ENCODE data around the gene DHDH.

The DHDH gene

DNA sequence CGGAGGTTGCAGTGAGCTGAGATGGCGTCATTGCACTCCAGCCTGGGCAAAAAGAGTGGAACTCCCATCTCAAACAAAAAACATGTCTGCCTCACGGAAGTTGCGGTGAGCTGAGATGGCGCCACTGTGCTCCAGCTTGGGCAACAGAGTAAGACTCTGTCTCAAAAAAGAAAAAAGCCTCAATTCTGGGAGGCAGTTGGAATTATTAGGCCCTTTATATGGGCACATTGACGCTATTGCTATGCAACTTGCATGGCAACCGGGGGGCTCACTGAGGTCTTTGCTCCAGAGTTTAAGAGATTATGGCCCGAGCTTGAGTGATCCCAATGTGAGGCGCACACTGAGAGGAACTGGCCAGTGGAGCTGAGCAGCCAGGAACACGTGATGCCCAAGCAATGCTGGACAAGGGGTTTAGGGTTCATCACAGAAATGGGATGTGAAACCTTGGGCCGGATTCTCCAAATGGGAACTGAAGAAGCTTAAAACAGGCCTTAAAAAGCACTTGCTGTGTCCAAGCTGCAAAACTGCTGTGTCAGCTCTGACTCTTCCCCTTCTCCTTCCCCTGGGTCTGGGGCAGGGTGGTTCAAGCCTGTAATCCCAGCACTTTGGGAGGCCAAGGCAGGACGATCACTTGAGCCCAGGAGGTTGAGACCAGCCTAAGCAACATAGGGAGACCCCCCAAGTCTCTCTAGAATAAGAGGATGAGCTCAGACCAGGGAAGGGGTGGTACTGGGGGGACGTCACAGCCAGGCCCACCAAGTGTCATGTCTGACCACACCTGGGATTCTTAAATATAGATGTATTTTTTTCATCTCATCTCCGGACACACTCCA lies 34.1 kb downstream of the DHDH start:
- no peak for DNase-seq

DNA sequence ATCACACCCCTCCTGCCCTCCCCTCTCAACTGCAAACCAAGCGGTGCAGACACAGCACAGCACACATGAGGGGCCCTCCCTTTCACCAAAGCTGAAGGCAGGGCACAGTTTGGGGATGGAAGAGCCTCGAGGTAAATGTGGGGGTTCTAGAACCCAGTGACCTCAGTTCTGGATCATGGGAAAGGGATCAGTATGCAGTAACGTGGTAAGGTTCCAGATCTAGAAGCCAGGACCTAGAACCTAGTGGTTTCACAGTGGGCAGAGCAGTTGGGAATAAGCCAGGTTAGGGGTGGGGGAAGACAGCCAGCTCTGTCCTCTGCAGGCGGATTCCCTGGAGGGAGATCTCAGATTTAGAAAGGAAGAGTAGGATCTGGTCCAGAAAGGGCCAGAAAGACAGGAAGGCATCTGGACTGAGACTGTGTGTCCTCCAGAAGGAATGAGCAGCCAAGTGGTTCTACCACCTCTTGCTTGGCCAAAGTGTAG lies 34.7 kb downstream of the DHDH start:
- no peak for DNase-seq

DNA sequence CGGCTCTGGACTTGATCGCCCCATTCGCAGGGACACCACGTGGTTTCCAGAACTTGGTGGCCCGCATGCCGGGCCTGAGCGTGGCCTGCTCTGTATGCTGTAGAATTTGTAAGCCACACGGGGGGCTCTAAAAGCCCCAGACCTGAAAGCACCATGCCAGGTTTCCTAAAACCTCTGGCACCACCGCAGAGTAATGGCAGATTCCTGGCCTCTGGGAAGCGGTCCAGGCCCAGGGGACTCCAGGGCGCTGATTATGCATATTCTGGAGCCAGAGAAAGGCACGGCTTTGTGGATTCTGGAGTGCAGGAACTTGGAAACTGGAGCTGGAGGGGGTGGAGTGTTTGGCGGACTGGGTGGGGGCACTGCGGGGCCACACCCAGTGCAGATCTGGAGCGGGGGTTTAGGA lies 35.3 kb downstream of the DHDH start:
- DNase-seq = no peak

DNA sequence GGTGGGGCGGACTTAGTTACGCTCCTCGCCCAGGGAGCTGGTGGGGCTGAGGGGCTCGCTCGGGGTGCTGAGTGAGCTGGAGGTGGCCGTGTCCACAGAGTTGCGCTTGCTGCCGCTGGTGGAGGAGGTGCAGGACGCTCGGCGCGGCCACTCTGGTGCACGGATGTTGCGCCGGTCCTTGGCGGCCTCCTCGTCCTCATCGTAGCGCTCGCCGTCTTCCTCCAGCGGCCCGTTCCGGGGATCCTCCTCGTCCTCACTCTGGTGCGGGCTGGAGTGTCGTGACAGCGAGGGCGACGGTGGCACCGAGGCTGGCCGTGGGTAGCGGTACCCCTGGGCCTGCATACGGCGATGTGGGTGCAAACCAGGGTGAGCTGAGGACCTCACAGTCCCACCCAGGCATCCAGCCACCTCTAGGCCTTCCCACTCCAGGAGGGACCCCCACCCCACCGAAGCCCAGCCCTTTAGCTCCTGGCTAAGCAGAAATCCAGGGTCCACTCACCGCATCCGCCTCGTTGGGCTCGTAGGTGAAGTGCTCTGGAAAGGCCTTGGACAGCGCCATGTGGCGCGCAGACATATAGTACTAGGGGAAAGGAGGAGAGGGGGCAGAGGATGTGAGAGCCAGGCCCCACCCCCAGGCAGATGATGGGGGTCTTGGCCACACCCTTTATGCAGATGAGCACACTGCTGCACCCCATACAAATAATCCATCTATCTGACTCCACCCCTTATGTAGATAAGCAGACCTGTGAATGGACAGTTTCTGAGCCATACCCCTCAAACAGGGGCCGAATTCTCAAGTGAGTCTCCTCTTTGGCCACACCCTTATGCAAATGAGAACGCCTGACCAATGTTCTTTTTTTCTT lies 36.0 kb downstream of the DHDH start:
- no peak for DNase-seq

DNA sequence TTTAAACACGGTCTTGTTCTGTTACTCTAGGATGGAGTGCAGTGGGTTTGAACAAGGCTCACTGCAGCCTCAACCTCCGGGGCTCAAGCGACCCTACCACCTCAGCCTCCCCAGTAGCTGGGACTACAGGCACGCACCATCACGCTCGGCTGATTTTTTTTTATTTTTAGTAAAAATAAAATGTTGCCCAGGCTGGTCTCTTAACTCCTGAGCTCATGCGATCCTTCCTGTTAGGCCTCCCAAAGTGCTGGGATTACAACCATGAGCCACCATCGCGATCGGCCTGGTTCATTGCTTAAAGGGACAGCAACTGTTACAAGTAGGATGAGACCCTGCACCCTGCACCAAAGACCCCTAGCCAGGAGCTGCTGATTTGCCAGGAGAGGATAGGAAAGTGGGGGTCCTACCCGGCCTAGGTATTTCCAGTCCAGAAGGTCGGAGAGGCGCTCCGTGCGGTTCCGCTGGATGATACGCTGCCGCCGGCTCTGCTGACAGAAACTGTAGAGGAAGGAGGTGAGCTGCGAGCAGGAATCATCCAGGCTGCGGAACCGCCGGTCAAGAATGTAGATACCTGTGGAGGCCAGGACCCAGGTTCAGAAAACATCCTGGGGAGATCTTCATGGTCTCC lies 36.8 kb downstream of the DHDH start:
- DNase-seq = no peak

DNA sequence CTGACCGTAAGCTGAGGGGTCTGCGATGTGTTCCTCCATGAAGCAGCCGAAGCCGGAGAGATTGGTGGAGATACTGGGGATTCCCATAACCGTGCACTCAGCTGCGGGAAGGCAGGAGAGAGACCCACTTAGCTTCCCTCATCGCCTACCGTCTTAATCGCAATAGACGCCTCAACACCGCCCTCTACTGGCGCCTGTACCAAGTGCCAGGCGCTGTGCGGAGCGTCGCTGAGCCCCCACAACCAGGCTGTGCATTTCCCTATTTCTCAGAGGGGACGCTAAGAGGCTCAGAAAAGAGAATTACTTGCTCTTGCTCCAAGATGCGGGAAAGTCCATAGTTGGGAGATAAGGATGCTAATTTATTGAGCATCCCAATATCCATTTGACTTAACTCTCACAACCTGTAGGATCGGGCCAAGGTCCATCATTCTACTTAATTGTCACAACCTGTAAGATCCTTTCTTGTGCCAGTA lies 37.5 kb downstream of the DHDH start:
- peak; percentile 89 to 91 for DNase-seq

DNA sequence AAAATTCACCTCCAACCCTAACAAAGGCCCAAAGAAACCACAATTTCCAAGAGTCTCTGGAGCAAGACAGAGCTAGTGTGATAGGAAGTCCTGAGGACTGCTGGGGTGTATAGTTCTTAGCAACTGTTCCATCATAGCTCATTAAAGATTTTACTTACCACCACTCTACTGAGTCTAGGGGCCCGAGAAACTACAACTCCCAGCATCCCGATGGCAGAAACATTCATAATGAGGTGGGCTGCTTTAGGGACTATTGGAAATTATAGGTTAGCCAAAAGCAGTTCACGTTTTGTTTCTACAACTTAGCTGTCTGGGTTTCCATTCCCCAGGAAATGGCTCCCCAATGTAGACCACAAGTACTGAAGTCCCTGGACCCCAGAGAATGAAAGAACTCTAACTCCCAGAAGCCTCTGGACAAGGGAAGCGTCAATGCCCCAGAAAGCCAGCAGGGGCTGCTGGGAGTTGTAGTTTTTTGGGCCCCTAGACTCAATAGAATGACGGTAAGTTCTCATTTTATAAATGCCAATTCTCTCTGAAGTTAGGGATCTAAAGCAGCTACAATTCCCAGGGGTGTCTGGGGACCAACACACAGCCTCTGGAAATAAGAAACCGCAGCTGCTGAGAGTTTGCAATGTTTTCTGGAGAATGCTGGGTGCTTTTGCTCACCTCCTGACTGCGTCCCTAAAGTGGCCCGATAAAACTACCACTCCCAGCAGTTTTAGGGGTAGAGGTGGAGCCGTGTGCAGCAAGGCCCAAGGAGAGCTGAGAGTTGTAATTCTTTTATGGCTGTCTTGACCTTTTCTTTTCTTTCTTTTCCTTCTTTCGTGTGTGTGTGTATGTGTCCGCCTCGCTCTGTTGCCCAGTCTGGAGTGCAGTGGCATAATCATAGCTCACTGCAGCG lies 42.7 kb downstream of the DHDH start:
- peak in 1 of 2 donors; percentile 44 for DNase-seq

DNA sequence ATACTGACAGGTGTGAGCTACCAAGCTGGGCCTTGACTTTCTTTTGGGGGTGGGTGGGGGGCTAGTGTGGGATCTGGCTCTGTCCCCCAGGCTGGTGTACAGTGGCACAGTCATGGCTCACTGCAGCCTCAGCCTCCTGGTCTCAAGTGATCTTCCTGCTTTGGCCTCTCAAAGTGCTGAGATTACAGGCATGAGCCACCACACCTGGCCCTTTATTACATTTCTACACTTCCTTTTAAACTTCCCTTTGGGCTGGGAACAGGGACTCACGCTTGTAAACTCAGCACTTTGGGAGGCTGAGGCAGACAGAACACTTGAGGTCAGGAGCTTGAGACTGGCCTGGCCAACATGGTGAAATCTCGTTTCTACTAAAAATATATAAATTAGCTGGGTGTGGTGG lies 43.6 kb downstream of the DHDH start:
- no peak for DNase-seq

DNA sequence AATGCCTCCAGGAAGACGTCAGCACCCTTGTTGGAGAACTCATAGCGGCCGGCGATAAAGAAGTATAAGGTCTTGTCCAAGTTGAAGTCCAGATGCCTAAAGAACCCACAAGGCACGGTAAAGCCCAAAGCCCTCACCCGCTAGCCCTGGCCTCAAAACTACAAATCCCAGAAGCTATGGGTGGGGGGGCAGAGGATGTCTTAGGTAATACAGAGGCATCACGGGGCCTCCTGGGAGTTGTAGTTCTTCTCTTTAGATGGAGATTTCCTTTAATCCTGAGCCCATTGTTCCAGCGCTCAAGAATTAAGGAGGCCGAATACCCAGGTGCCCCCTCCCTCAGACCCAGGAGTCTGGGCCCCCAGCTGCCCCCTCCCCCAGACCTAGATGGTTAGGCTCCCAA lies 48.8 kb downstream of the DHDH start:
- DNase-seq = no peak

DNA sequence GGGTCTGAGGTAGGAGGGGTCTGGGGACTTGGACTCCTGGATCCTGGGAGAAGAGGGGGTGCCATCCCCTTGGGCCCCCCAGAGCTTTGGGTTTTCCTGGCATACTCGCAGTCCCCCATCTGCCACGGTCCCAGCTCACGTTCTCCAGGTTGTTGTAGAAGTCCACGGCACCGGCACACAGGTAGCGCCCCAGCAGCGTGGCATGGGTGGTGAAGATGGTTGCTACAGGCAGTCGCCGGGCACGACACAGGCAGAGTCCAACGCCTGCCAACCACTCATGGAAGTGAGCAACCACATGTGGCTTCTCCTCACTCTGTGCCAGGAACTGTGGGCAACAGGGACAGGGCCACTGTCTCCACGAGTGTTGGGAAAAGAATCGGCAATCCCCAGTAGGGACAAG lies 52.2 kb downstream of the DHDH start:
- no peak for DNase-seq

DNA sequence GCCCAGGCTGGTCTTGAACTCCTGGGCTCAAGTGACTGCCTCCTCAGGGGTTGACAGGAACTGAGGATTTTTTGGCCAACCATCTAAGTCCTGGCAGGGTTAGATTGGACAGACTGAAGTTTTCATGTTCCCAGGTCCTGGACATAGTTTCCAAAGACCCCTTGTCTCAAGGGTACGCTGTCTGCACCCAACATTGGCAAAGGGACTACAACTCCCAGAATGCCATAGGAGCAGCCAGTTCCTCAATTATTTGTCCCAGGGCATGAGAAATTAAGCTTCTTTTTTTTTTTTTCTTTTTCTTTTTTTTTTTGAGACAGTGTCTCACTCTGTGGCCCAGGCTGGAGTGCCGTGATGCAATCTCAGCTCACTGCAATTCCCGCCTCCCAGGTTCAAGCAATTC lies 52.7 kb downstream of the DHDH start:
- no peak for DNase-seq

DNA sequence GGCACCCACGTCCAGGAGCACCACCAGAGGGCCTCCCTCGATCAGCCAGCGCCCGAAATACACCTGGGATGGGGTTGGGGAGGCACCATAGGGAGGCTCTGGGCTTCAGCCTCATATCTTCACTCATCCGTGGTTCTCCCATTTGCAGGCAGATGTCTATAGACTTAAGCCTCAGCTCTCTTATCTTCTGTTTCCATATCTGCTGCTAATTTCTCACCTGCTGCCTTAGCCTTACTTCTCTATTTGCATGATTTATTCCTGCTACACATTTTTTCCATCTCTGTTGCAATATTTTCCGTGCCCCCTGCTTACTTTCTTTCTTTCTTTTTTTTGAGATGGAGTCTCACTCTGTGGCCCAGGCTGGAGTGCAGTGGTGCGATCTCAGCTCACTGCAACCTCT lies 53.8 kb downstream of the DHDH start:
- DNase-seq = no peak

DNA sequence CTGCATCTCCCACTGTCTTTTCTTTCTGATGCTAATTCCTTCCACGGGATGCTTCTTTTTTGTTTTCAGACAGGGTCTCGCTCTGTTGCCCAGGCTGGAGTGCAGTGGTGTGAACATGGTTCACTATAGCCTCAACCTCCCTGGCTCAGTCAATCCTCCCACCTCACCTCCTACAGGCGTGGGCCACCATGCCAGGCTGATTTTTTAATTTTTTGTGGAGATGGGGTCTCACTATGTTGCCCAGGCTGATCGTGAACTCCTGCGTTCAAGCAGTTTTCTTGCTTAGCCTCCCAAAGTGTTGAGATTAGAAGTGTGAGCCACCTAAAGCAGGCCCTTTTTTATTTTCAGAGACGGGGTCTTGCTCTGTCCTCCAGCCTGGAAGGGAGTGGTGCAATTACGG lies 54.8 kb downstream of the DHDH start:
- no peak for DNase-seq

DNA sequence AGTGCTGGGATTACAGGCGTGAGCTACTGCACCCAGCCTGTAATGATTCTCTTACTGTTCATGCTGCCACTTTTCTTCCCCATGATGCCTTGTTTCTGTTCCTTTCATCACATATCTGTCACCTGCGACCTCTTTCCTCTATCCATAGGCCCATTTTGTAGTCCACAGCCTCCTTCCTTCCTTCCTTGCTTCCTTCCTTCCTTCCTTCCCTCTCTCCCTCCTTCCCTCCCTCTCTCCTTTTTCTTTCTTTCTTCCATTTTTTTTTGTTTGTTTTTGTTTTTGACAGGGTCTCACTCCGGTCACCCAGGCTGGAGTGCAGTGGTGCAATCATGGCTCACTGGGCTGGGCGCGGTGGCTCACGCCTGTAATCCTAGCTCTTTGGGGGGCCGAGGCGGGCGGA lies 55.4 kb downstream of the DHDH start:
- no peak for DNase-seq

DNA sequence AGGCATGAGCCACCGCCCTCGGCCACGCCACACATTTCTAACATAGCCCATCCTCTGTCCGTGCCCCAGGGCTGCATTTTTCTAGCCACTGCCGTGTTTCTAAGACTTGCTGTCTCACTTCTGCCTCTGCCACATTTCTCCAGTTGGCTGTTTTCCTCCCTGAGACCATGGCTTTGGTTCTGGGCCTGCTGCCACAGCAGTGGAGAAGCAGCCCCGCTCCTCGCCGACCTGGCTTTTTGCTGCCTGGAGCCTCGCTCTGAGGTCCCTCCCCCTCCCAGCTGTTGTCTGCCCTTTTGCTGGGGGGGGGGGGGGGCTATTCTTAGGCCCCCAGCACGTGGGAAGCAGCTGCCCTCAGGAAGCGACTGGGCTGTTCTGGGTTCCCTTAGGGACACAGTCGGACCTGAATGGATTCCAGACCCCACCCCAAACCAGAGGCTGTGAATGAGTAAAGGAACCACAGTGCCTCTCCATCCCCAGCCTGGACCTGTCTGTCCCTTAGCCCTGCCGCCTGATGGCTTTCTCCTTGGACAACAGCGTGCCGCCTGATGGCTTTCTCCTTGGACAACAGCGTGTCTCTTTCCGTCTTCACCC lies 56.3 kb downstream of the DHDH start:
- DNase-seq = no peak

DNA sequence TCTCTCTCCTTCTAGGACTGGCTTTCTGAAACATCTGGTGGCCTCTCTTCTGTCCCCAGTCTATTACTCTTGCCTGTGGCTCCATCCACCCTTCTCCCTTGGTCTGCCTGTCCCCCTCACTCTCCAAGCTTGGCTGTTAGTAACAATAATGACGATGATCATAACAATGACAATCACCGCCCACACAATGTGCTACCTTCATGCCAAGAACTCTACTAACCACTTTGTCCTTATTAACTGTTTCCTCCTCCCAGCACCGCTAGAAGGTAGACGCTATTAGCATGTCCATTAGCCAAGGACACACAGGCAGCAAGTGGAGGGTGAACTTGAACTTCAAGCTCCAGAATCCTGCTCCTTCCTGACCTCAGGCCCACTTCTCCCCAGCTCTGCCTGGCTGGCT lies 56.9 kb downstream of the DHDH start:
- DNase-seq = no peak

DNA sequence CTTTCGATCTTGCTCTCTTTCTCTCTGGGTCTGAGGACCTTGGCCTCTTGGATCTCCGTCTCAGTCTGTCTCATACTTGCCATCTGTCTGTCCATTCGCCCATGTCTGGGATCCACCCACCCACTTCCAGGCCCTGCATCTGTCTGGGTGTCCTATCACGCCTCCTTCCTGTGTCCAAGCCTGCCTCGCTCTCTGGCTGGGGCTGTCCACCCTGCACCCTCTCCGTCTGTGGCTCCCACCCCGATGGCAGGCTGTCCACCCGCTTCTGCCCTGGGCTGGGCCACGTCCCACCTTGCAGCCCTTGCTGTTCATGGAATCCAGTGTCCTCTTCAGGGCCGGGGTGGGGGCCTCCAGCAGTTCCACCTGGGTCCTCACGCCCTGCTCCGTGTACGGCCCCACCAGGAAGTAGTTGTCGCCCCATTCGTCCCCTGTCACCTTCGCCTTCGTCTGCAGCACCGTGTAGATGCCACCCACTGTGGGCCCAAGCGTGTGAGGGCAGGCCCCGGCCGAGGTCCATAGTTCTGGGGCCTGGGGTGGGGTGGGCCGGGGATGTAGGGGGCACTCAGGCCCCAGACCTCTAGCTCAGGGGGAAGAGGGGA lies 57.6 kb downstream of the DHDH start:
- DNase-seq = no peak

DNA sequence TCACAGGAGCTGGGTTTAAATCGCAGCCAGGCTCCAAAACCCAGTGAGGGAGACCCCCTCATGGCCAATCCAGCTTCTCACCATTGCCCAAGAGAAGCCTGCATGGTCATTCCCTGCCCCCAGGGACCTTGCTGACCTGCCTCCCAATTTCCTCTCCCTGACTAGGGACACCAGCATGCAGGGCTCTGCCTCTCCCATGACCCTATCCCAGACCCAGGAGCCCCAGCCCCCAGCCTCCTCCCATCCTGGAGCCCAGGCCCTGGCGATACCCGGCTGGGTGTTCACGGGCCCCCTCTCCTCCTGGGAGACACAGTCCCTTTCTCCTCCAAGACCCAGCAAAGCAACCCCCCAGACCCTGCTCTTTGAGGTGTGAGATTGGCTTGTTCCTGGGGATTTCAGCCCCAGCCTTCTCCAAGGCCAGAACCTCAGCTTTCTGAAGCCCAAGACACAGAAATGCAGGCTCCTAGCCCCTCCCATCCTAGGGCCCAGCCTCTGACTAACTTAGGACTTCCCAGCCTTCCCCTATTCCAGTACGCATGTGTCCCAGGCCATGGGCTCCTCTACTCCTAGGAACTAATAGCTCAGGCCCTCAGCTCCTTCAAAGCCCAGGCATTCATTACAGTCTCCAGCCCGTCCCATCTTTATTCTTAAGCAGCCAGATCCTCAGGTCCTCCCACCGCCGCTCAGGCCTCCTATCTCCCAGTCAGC lies 58.5 kb downstream of the DHDH start:
- no peak for DNase-seq

DNA sequence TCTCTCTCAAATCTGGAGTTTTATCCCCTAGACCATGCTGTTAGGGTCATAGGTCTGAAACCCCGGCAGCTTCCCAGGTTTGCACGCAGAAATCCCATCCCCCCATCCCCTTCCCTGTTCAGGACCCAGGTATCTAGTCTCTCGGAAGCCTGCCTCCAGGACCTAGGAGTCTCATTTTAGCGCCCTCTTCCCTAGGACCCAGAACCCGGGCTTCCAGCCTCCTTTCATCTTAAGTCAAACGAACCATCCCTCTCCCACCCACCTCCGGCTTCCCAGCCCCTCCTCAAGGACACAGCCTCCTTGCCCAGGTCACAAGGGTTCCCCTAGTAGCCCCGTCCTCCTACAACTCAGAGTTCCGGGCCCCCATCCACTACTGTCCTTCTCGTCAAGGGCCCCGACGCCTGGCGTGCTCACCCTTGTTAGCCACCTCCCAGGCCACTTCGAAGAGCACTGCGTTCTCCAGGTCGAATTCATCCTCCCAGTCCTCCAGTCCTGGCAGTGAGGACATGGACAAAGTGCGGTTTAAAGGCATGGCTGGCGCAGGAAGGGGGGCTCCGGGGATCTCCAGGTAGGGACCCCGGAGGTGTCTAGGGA lies 59.2 kb downstream of the DHDH start:
- peak in 1 of 2 donors; percentile 24 for DNase-seq

All from stimulated activated CD4-positive, alpha-beta T cell treated with anti-CD3 and anti-CD28 coated beads, Interleukin-2, amount 100 ng/mL, for 24 hours (primary cell).